GM21717 (cell line): Measurements from ENCODE around the gene TC2N.
"Not testable (repeated sequence)": the region's sequence is repeated elsewhere in the genome, so short reads cannot be mapped to it uniquely, and the experiment has no call there.

Experiments
- ATAC-seq: cut with Tn5 transposase; IDR thresholded peaks from one replicate; pipeline ENCODE4 v1.9.1; 2021; ENCODE audit warnings: mild to moderate bottlenecking, moderate library complexity; ENCODE audit not compliant: unreplicated experiment

The TC2N gene

GRCh38 chr14:91870001-91870400, 2.7 kb upstream of the TC2N start:
- ATAC-seq, result no peak

- no peak for ATAC-seq
These were observed 2.2 kb upstream of the TC2N start for GRCh38 chr14:91869556-91869955.

GRCh38 chr14:91866511-91867295, 633 bp downstream of the TC2N start:
- ATAC-seq, result no peak

GRCh38 chr14:91866061-91866460, 1.3 kb downstream of the TC2N start:
- ATAC-seq, result no peak

- no peak for ATAC-seq
These were observed 4.9 kb downstream of the TC2N start for GRCh38 chr14:91862417-91862816.

GRCh38 chr14:91861091-91861490, 6.2 kb downstream of the TC2N start:
- ATAC-seq, result no peak

- ATAC-seq, result no peak
These were observed 7.1 kb downstream of the TC2N start for GRCh38 chr14:91860238-91860637.

GRCh38 chr14:91858536-91859275, 8.6 kb downstream of the TC2N start:
- ATAC-seq, result peak; percentile 80

- ATAC-seq, result no peak
These were observed 9.7 kb downstream of the TC2N start for GRCh38 chr14:91857614-91858013.

GRCh38 chr14:91854327-91854934, 12.9 kb downstream of the TC2N start:
- ATAC-seq, result no peak

GRCh38 chr14:91851563-91851962, 15.8 kb downstream of the TC2N start:
- no peak for ATAC-seq

- ATAC-seq, result no peak
These were observed 18.8 kb downstream of the TC2N start for GRCh38 chr14:91848504-91849001.

GRCh38 chr14:91847693-91848092, 19.6 kb downstream of the TC2N start:
- ATAC-seq, result no peak

- ATAC-seq, result no peak
These were observed 21.7 kb downstream of the TC2N start for GRCh38 chr14:91845652-91846051.

GRCh38 chr14:91845056-91845455, 22.3 kb downstream of the TC2N start:
- not testable (repeated sequence) for ATAC-seq

GRCh38 chr14:91844029-91844428, 23.3 kb downstream of the TC2N start:
- ATAC-seq, result no peak

GRCh38 chr14:91843437-91843836, 23.9 kb downstream of the TC2N start:
- ATAC-seq, result no peak

- no peak for ATAC-seq
These were observed 26.3 kb downstream of the TC2N start for GRCh38 chr14:91841065-91841464.

- no peak for ATAC-seq
These were observed 27.6 kb downstream of the TC2N start for GRCh38 chr14:91839749-91840148.

- ATAC-seq, result no peak
These were observed 30.3 kb downstream of the TC2N start for GRCh38 chr14:91837076-91837475.

GRCh38 chr14:91835920-91836843, 31.2 kb downstream of the TC2N start:
- ATAC-seq, result peak; percentile 60
